Lung microvascular endothelial cell (primary cell): ENCODE data around the gene COL18A1. TPM values are rescaled to one million over a fixed set of nuclear protein-coding genes. Genes with fewer than 3 reads are reported as not detected.
A peak's percentile ranks its signal among the peaks of the same experiment; 100 is the strongest.

Experiments
- DNase-seq, 2 donors: peaks; one replicate each; pipeline versions ENCODE4 v3.0.0 to v3.0.0-alpha.2; 2010; ENCODE audit warnings: low read depth in 2 of 2
- total RNA-seq: library from RNA; depleted of rRNA; stranded (reverse); fragments of >200 nt; gene quantifications from 2 replicates; pipeline ENCODE4 v1.2.1, GENCODE V29; 2014

Gene COL18A1
- total RNA-seq, 1 donor from 2014 or later = 139 TPM

- DNase-seq = no peak
These were observed 63.3 kb downstream of the COL18A1 start for GRCh38 chr21:45468051-45468970.

GRCh38 chr21:45468971-45469272 is 64.0 kb downstream of the COL18A1 start:
- DNase-seq = no peak

- DNase-seq = no peak
These were observed 64.5 kb downstream of the COL18A1 start for GRCh38 chr21:45469273-45470086.

GRCh38 chr21:45470087-45470515 is 65.1 kb downstream of the COL18A1 start:
- no peak for DNase-seq

- DNase-seq = peak in 1 of 2 donors; percentile 86
These were observed 66.0 kb downstream of the COL18A1 start for GRCh38 chr21:45470773-45471524.

GRCh38 chr21:45471525-45472221 is 66.7 kb downstream of the COL18A1 start:
- DNase-seq = no peak

GRCh38 chr21:45472445-45473365 is 67.7 kb downstream of the COL18A1 start:
- DNase-seq = no peak

- peak in 1 of 2 donors; percentile 41 for DNase-seq
These were observed 68.7 kb downstream of the COL18A1 start for GRCh38 chr21:45473496-45474322.

GRCh38 chr21:45474323-45474950 is 69.5 kb downstream of the COL18A1 start:
- no peak for DNase-seq

GRCh38 chr21:45475004-45475685 is 70.2 kb downstream of the COL18A1 start:
- no peak for DNase-seq

- DNase-seq = no peak
These were observed 71.0 kb downstream of the COL18A1 start for GRCh38 chr21:45475797-45476570.

GRCh38 chr21:45476582-45476981 is 71.6 kb downstream of the COL18A1 start:
- DNase-seq = no peak

GRCh38 chr21:45477176-45478114 is 72.5 kb downstream of the COL18A1 start:
- DNase-seq = no peak

- DNase-seq = peak; percentile 70 to 81
These were observed 73.3 kb downstream of the COL18A1 start for GRCh38 chr21:45478115-45478801.

GRCh38 chr21:45478816-45479669 is 74.1 kb downstream of the COL18A1 start:
- no peak for DNase-seq
